ENCODE results near the gene SCGN. TPM values are rescaled to one million over a fixed set of nuclear protein-coding genes. Genes with fewer than 3 reads are reported as not detected.

SCGN gene
- total RNA-seq, 4 donors from 2014 or later = 0.30 TPM; not detected in 3

GRCh38 chr6:25619217-25619616, 32.8 kb upstream of the SCGN start:
- H3K36me3 ChIP-seq = no peaks in the 10 kb centered on the region
- no peak overlapping the region for H3K4me3 ChIP-seq
- H3K27me3 ChIP-seq = no peaks in the 10 kb centered on the region
- no peaks in the 10 kb centered on the region for H3K9me3 ChIP-seq
- no peak for TF ChIP-seq POLR2A (IDR thresholded peaks at IDR 0.05)
- no peak for TF ChIP-seq CTCF (IDR thresholded peaks at IDR 0.05)
- no peaks in the 10 kb centered on the region for H3K4me1 ChIP-seq
- intact Hi-C loops (cut with DNase I; ENCODE audit: low total_unique reads) = no loop called here
- DNase-seq = no peak
- H3K27ac ChIP-seq = no peak overlapping the region

GRCh38 chr6:25620391-25620790, 31.6 kb upstream of the SCGN start:
- no peaks in the 10 kb centered on the region for H3K9me3 ChIP-seq
- intact Hi-C loops (cut with DNase I; ENCODE audit: low total_unique reads) = no loop called here
- TF ChIP-seq POLR2A (IDR thresholded peaks at IDR 0.05) (no peak), CTCF (IDR thresholded peaks at IDR 0.05) (no peak)
- no peak overlapping the region for H3K27ac ChIP-seq
- H3K36me3 ChIP-seq = no peaks in the 10 kb centered on the region
- H3K4me3 ChIP-seq = no peak overlapping the region
- no peak for DNase-seq
- no peaks in the 10 kb centered on the region for H3K4me1 ChIP-seq
- H3K27me3 ChIP-seq = no peaks in the 10 kb centered on the region

- Histone ChIP-seq H3K27ac (no peak overlapping the region), H3K4me3 (no peak overlapping the region), H3K27me3 (no peaks in the 10 kb centered on the region), H3K4me1 (no peaks in the 10 kb centered on the region), H3K9me3 (no peaks in the 10 kb centered on the region), H3K36me3 (no peaks in the 10 kb centered on the region)
- no peak for DNase-seq
- intact Hi-C loops (cut with DNase I; ENCODE audit: low total_unique reads) = no loop called here
- TF ChIP-seq CTCF (IDR thresholded peaks at IDR 0.05) (no peak), POLR2A (IDR thresholded peaks at IDR 0.05) (no peak)
Observed at GRCh38 chr6:25623065-25623464, 28.9 kb upstream of the SCGN start.

GRCh38 chr6:25623879-25624278, 28.1 kb upstream of the SCGN start:
- intact Hi-C loops (cut with DNase I; ENCODE audit: low total_unique reads) = no loop called here
- Histone ChIP-seq H3K4me3 (no peak overlapping the region), H3K9me3 (no peaks in the 10 kb centered on the region), H3K36me3 (no peaks in the 10 kb centered on the region), H3K4me1 (no peaks in the 10 kb centered on the region), H3K27me3 (no peaks in the 10 kb centered on the region), H3K27ac (no peak overlapping the region)
- no peak for TF ChIP-seq POLR2A (IDR thresholded peaks at IDR 0.05)
- no peak for TF ChIP-seq CTCF (IDR thresholded peaks at IDR 0.05)
- no peak for DNase-seq

- TF ChIP-seq POLR2A (IDR thresholded peaks at IDR 0.05) (no peak), CTCF (IDR thresholded peaks at IDR 0.05) (no peak)
- DNase-seq = no peak
- Histone ChIP-seq H3K4me3 (no peak overlapping the region), H3K27me3 (no peaks in the 10 kb centered on the region), H3K27ac (no peak overlapping the region), H3K9me3 (no peaks in the 10 kb centered on the region), H3K36me3 (no peaks in the 10 kb centered on the region), H3K4me1 (no peaks in the 10 kb centered on the region)
- intact Hi-C loops (cut with DNase I; ENCODE audit: low total_unique reads) = no loop called here
Observed at GRCh38 chr6:25627001-25627400, 25.0 kb upstream of the SCGN start.
